Peyer's patch (tissue), 4 donors: ENCODE measurements around the gene KRT1. TPM values are rescaled to one million over a fixed set of nuclear protein-coding genes. Genes with fewer than 3 reads are reported as not detected.
A peak's percentile ranks its signal among the peaks of the same experiment; 100 is the strongest.

Source experiments
- DNase-seq, 3 donors: peaks; one replicate each; pipeline ENCODE4 v3.0.0-alpha.2; 2017 to 2019
- H3K27ac ChIP-seq, 4 donors: fragments of 200-600 bp; sonication (generic); one replicate each; pipeline ENCODE4 v1.5.1; 2016 to 2019
- H3K27me3 ChIP-seq, 2 donors: fragments of 200-600 bp; sonication (generic); one replicate each; pipeline ENCODE4 v1.5.1; 2019
- H3K36me3 ChIP-seq, 3 donors: fragments of 200-600 bp; sonication (generic); one replicate each; pipeline ENCODE4 v1.5.1; 2016 to 2019
- H3K4me1 ChIP-seq, 4 donors: fragments of 200-600 bp; sonication (generic); one replicate each; pipeline ENCODE4 v1.5.1; 2016 to 2019
- H3K4me3 ChIP-seq, 4 donors: fragments of 200-600 bp; sonication (generic); 1 replicate in 3 of 4; 2 replicates in 1 of 4; pipeline ENCODE4 v1.5.1; 2016 to 2019; ENCODE audit warnings: mild to moderate bottlenecking in 1 of 4
- H3K9me3 ChIP-seq, 4 donors: fragments of 200-600 bp; sonication (generic); one replicate each; pipeline ENCODE4 v1.5.1; 2016 to 2019; ENCODE audit warnings: mild to moderate bottlenecking in 1 of 4
- CTCF ChIP-seq, 6 experiments: fragments of 450-650 bp in 4 of 6; fragments of 200-600 bp in 2 of 6; sonication (generic) in 1 of 6; IDR thresholded peaks; one replicate each; pipeline ENCODE4 v1.5.1; 2017 to 2019; ENCODE audit warnings: antibody characterized with exemption in 6 of 6, mild to moderate bottlenecking in 3 of 6, moderate library complexity in 1 of 6
- POLR2A ChIP-seq, 2 donors: fragments of 450-650 bp; IDR thresholded peaks; one replicate each; pipeline ENCODE4 v1.5.1; 2017; ENCODE audit warnings: antibody characterized with exemption in 2 of 2, mild to moderate bottlenecking in 2 of 2, moderate library complexity in 2 of 2
- total RNA-seq, 4 donors: library from RNA; depleted of rRNA; stranded (reverse); fragments of >200 nt; gene quantifications; one replicate each; pipeline ENCODE4 v1.1.0, GENCODE V29; 2016

The KRT1 gene
- total RNA-seq, 4 donors from 2014 or later, result 0.76 to 1.7 (median 0.94) TPM; not detected in 1

- Histone ChIP-seq H3K4me1 (no peaks in the 10 kb centered on the region), H3K27me3 (no peaks in the 10 kb centered on the region), H3K4me3 (no peak overlapping the region), H3K9me3 (no peaks in the 10 kb centered on the region), H3K36me3 (no peaks in the 10 kb centered on the region), H3K27ac (no peak overlapping the region)
- no peak for TF ChIP-seq POLR2A (IDR thresholded peaks at IDR 0.05)
- TF ChIP-seq CTCF (IDR thresholded peaks at IDR 0.05), result no peak
- DNase-seq, result no peak
Measured at GRCh38 chr12:52722680-52723079, 42.5 kb upstream of the KRT1 start.

- TF ChIP-seq POLR2A (IDR thresholded peaks at IDR 0.05) (no peak), CTCF (IDR thresholded peaks at IDR 0.05) (no peak)
- Histone ChIP-seq H3K27me3 (no peaks in the 10 kb centered on the region), H3K27ac (no peak overlapping the region), H3K36me3 (no peaks in the 10 kb centered on the region), H3K4me1 (no peaks in the 10 kb centered on the region), H3K4me3 (no peak overlapping the region), H3K9me3 (no peaks in the 10 kb centered on the region)
- no peak for DNase-seq
Measured at GRCh38 chr12:52721838-52722470, 41.7 kb upstream of the KRT1 start.

- Histone ChIP-seq H3K36me3 (no peaks in the 10 kb centered on the region), H3K4me3 (no peak overlapping the region), H3K4me1 (no peaks in the 10 kb centered on the region), H3K9me3 (no peaks in the 10 kb centered on the region), H3K27ac (no peak overlapping the region), H3K27me3 (no peaks in the 10 kb centered on the region)
- TF ChIP-seq POLR2A (IDR thresholded peaks at IDR 0.05) (no peak), CTCF (IDR thresholded peaks at IDR 0.05) (no peak)
- DNase-seq, result no peak
Measured at GRCh38 chr12:52720365-52720886, 40.2 kb upstream of the KRT1 start.

- TF ChIP-seq CTCF (IDR thresholded peaks at IDR 0.05) (no peak), POLR2A (IDR thresholded peaks at IDR 0.05) (no peak)
- Histone ChIP-seq H3K4me3 (no peak overlapping the region), H3K27me3 (peaks cover 0 to 11% of the 10 kb centered on the region in 2 donors), H3K27ac (no peak overlapping the region), H3K4me1 (peaks cover 0 to 9% (median 0%) of the 10 kb centered on the region in 4 donors), H3K9me3 (no peaks in the 10 kb centered on the region), H3K36me3 (no peaks in the 10 kb centered on the region)
- no peak for DNase-seq
Measured at GRCh38 chr12:52716061-52716460, 35.9 kb upstream of the KRT1 start.

- no peak overlapping the region for H3K4me3 ChIP-seq
- DNase-seq, result peak in 1 of 3 donors; percentile 58
- H3K9me3 ChIP-seq, result no peaks in the 10 kb centered on the region
- no peaks in the 10 kb centered on the region for H3K36me3 ChIP-seq
- no peak for TF ChIP-seq POLR2A (IDR thresholded peaks at IDR 0.05)
- peak in 3 of 6 experiments; percentile 28 to 30 (median 28) for TF ChIP-seq CTCF (IDR thresholded peaks at IDR 0.05)
- no peak overlapping the region for H3K27ac ChIP-seq
- peaks cover 0 to 11% of the 10 kb centered on the region in 2 donors for H3K27me3 ChIP-seq
- H3K4me1 ChIP-seq, result peaks cover 0 to 9% (median 0%) of the 10 kb centered on the region in 4 donors
Measured at GRCh38 chr12:52715416-52715815, 35.2 kb upstream of the KRT1 start.
